GM12875 (cell line): ENCODE data around the gene ZPR1.

ENCODE experiments used
- H3K4me3 ChIP-seq: one replicate; pipeline ENCODE4 v1.5.1; 2011; ENCODE audit warnings: low read depth, low read length, control low read depth
- CTCF ChIP-seq: IDR thresholded peaks from 2 replicates; pipeline ENCODE4 v1.5.1; 2011; ENCODE audit warnings: low read depth, mild to moderate bottlenecking, control low read depth, inconsistent platforms, low read length, moderate library complexity, borderline replicate concordance; ENCODE audit not compliant: insufficient read depth

Gene ZPR1

GRCh38 chr11:116797816-116798215, 10.0 kb upstream of the ZPR1 start:
- no peak for TF ChIP-seq CTCF
- no peak overlapping the region for H3K4me3 ChIP-seq

DNA sequence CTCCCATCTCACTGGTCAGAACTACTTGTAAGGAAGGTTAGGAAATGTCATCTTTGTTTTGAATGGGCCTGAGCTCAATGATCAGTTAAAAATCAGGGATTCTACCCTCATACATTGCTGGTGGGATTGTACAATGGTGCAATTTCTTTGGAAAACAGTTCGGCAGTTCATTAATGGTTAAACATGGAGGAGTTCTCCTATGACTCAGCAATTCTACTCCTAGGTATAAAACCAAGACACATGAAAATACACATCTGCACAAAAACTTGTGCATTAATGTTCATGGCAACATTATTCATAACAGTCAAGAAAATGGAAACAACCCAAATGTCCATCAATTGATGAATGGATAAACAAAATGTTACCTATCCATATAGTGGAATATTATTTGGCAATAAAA, 8.7 kb upstream of the ZPR1 start:
- no peak for TF ChIP-seq CTCF

DNA sequence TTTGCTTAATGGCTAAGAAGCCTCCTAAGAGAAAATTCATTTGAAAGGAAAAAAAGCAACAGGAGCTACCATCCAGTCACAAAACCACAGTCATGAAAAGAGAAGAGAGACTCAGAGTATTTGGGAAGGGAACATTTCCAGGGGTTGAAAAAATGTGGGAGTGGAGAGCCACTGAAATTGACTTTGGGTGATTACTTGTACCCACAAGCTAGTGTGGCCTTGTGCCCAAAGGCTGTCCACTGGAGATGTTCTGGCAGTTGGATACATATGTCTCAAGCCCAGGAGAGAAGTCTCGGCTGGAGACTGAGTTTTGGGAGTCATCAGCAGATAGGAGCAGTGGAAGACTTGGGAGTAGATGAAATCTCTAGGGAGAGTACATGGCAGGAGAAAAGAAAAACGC, 7.0 kb upstream of the ZPR1 start:
- no peak for TF ChIP-seq CTCF
- no peak overlapping the region for H3K4me3 ChIP-seq

More for the DNA sequence above, 8.7 kb upstream of the ZPR1 start:
- no peak overlapping the region for H3K4me3 ChIP-seq

DNA sequence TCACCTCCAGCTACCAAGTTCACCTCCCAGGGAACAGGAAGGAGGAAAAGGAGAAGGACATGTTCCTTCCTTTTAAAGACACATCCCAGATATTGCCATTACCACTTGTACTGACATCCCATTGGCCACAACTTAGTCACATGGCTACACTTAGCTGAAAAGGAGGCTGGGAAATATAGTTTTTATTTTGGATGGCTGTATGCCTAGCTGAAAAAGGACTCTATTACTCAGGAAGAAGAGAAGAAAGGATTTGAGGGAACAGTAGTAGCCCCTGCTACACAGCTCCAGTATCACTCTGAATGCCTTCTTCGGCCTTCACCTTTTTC, 5.9 kb upstream of the ZPR1 start:
- no peak overlapping the region for H3K4me3 ChIP-seq
- TF ChIP-seq CTCF: no peak

GRCh38 chr11:116792869-116793771, 5.3 kb upstream of the ZPR1 start:
- no peak for TF ChIP-seq CTCF
- H3K4me3 ChIP-seq: no peak overlapping the region

GRCh38 chr11:116792144-116792868, 4.5 kb upstream of the ZPR1 start:
- no peak for TF ChIP-seq CTCF
- no peak overlapping the region for H3K4me3 ChIP-seq

DNA sequence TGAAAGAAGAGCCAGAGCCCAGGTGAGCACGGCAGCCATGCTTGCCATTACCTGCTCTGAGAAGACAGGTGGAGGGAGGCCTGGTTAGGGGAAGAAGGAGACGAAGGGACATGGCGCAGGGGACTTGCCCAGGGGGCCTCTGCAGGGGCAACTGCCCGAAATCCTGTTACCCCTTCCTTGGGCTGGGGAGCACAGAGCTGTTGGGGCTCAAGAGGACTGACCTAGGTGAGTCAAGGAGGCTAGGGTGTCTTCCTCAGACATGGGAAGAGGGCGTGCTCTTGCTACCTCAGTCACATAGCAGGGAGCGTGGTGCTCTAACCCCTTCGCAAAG, 4.0 kb upstream of the ZPR1 start, which contains the start of gene APOA5:
Gene APOA5 (minus strand): TSS at position 67 of the 331 bp plus-strand sequence. CDS start 19 bp downstream, at position 48.
- TF ChIP-seq CTCF: no peak
- H3K4me3 ChIP-seq: no peak within 1 kb of the TSS
